ENCODE results near the gene ZBTB16.

Gene ZBTB16

GRCh38 chr11:114123692-114124330 lies 64.3 kb downstream of the ZBTB16 start:
- no peaks in the 10 kb centered on the region for H3K4me1 ChIP-seq (ENCODE audit: control insufficient read depth, low read depth, low read length)
- no peak overlapping the region for H2BK120ac ChIP-seq (ENCODE audit: low read depth, low read length)
- no peak overlapping the region for H4K5ac ChIP-seq (ENCODE audit: low read length)
- H3K23ac ChIP-seq (ENCODE audit: low read length): no peak overlapping the region
- no peak for DNase-seq
- H2AK5ac ChIP-seq (ENCODE audit: low read length): no peak overlapping the region
- H3K79me2 ChIP-seq (ENCODE audit: control insufficient read depth, insufficient read depth, low read length): no peaks in the 10 kb centered on the region
- no peak overlapping the region for H3K18ac ChIP-seq (ENCODE audit: low read length)
- H3K4me2 ChIP-seq (ENCODE audit: low read length): no peak overlapping the region
- H3K4me3 ChIP-seq (ENCODE audit: low read length): no peak overlapping the region
- H3K79me1 ChIP-seq (ENCODE audit: low read length): no peaks in the 10 kb centered on the region
- no peak overlapping the region for H2BK5ac ChIP-seq (ENCODE audit: low read length)
- no peak overlapping the region for H3K27ac ChIP-seq (ENCODE audit: low read depth, low read length)
- no peak overlapping the region for H4K8ac ChIP-seq (ENCODE audit: low read depth, low read length)
- no peak overlapping the region for H3K4ac ChIP-seq (ENCODE audit: low read depth, low read length)
- H3K36me3 ChIP-seq (ENCODE audit: control insufficient read depth, insufficient read depth, low read length): no peaks in the 10 kb centered on the region
- no CpG with 5 or more reads among the region's 11 CpGs for WGBS (ENCODE audit: extremely low coverage, insufficient coverage, low lambda C conversion rate)
- no peaks in the 10 kb centered on the region for H3K27me3 ChIP-seq (ENCODE audit: insufficient read depth, low read length, poor library complexity)
- no peak overlapping the region for H3K9ac ChIP-seq (ENCODE audit: low read length)
- no peak overlapping the region for H2BK15ac ChIP-seq (replicated peaks; ENCODE audit: low read depth)
- no peak overlapping the region for H3K56ac ChIP-seq (ENCODE audit: low read length)

GRCh38 chr11:114124601-114125144 lies 65.2 kb downstream of the ZBTB16 start:
- Histone ChIP-seq H4K5ac (ENCODE audit: low read length) (no peak overlapping the region), H2BK15ac (replicated peaks; ENCODE audit: low read depth) (no peak overlapping the region), H3K79me1 (ENCODE audit: low read length) (no peaks in the 10 kb centered on the region), H3K23ac (ENCODE audit: low read length) (no peak overlapping the region), H3K27ac (ENCODE audit: low read depth, low read length) (no peak overlapping the region), H3K79me2 (ENCODE audit: control insufficient read depth, insufficient read depth, low read length) (no peaks in the 10 kb centered on the region), H3K9ac (ENCODE audit: low read length) (no peak overlapping the region), H3K56ac (ENCODE audit: low read length) (no peak overlapping the region), H4K8ac (ENCODE audit: low read depth, low read length) (no peak overlapping the region), H3K36me3 (ENCODE audit: control insufficient read depth, insufficient read depth, low read length) (no peaks in the 10 kb centered on the region), H2BK5ac (ENCODE audit: low read length) (no peak overlapping the region), H3K4ac (ENCODE audit: low read depth, low read length) (no peak overlapping the region), H2BK120ac (ENCODE audit: low read depth, low read length) (no peak overlapping the region), H3K18ac (ENCODE audit: low read length) (no peak overlapping the region), H3K27me3 (ENCODE audit: insufficient read depth, low read length, poor library complexity) (no peaks in the 10 kb centered on the region), H3K4me1 (ENCODE audit: control insufficient read depth, low read depth, low read length) (no peaks in the 10 kb centered on the region), H3K4me2 (ENCODE audit: low read length) (no peak overlapping the region), H3K4me3 (ENCODE audit: low read length) (no peak overlapping the region), H2AK5ac (ENCODE audit: low read length) (no peak overlapping the region)
- WGBS (ENCODE audit: extremely low coverage, insufficient coverage, low lambda C conversion rate): no CpG with 5 or more reads among the region's 5 CpGs
- DNase-seq: no peak

GRCh38 chr11:114125531-114125930 lies 66.0 kb downstream of the ZBTB16 start:
- no peak for DNase-seq
- no peak overlapping the region for H2BK120ac ChIP-seq (ENCODE audit: low read depth, low read length)
- no peaks in the 10 kb centered on the region for H3K4me1 ChIP-seq (ENCODE audit: control insufficient read depth, low read depth, low read length)
- H2BK5ac ChIP-seq (ENCODE audit: low read length): no peak overlapping the region
- H3K79me1 ChIP-seq (ENCODE audit: low read length): no peaks in the 10 kb centered on the region
- no peak overlapping the region for H3K23ac ChIP-seq (ENCODE audit: low read length)
- no peak overlapping the region for H2AK5ac ChIP-seq (ENCODE audit: low read length)
- no peak overlapping the region for H4K5ac ChIP-seq (ENCODE audit: low read length)
- WGBS (ENCODE audit: extremely low coverage, insufficient coverage, low lambda C conversion rate): no CpG with 5 or more reads among the region's 7 CpGs
- no peak overlapping the region for H3K4me2 ChIP-seq (ENCODE audit: low read length)
- H4K8ac ChIP-seq (ENCODE audit: low read depth, low read length): no peak overlapping the region
- no peak overlapping the region for H3K18ac ChIP-seq (ENCODE audit: low read length)
- no peak overlapping the region for H2BK15ac ChIP-seq (replicated peaks; ENCODE audit: low read depth)
- no peaks in the 10 kb centered on the region for H3K36me3 ChIP-seq (ENCODE audit: control insufficient read depth, insufficient read depth, low read length)
- no peaks in the 10 kb centered on the region for H3K27me3 ChIP-seq (ENCODE audit: insufficient read depth, low read length, poor library complexity)
- no peak overlapping the region for H3K4ac ChIP-seq (ENCODE audit: low read depth, low read length)
- H3K56ac ChIP-seq (ENCODE audit: low read length): no peak overlapping the region
- no peak overlapping the region for H3K27ac ChIP-seq (ENCODE audit: low read depth, low read length)
- H3K9ac ChIP-seq (ENCODE audit: low read length): no peak overlapping the region
- no peak overlapping the region for H3K4me3 ChIP-seq (ENCODE audit: low read length)
- H3K79me2 ChIP-seq (ENCODE audit: control insufficient read depth, insufficient read depth, low read length): no peaks in the 10 kb centered on the region

GRCh38 chr11:114125959-114126358 lies 66.4 kb downstream of the ZBTB16 start:
- Histone ChIP-seq H3K79me2 (ENCODE audit: control insufficient read depth, insufficient read depth, low read length) (no peaks in the 10 kb centered on the region), H3K56ac (ENCODE audit: low read length) (no peak overlapping the region), H3K4me2 (ENCODE audit: low read length) (no peak overlapping the region), H3K4me1 (ENCODE audit: control insufficient read depth, low read depth, low read length) (no peaks in the 10 kb centered on the region), H3K4me3 (ENCODE audit: low read length) (no peak overlapping the region), H2BK120ac (ENCODE audit: low read depth, low read length) (no peak overlapping the region), H2BK15ac (replicated peaks; ENCODE audit: low read depth) (no peak overlapping the region), H3K18ac (ENCODE audit: low read length) (no peak overlapping the region), H3K9ac (ENCODE audit: low read length) (no peak overlapping the region), H3K27me3 (ENCODE audit: insufficient read depth, low read length, poor library complexity) (no peaks in the 10 kb centered on the region), H3K27ac (ENCODE audit: low read depth, low read length) (no peak overlapping the region), H3K79me1 (ENCODE audit: low read length) (no peaks in the 10 kb centered on the region), H4K5ac (ENCODE audit: low read length) (no peak overlapping the region), H2BK5ac (ENCODE audit: low read length) (no peak overlapping the region), H2AK5ac (ENCODE audit: low read length) (no peak overlapping the region), H3K36me3 (ENCODE audit: control insufficient read depth, insufficient read depth, low read length) (no peaks in the 10 kb centered on the region), H3K23ac (ENCODE audit: low read length) (no peak overlapping the region), H4K8ac (ENCODE audit: low read depth, low read length) (no peak overlapping the region), H3K4ac (ENCODE audit: low read depth, low read length) (no peak overlapping the region)
- no CpG with 5 or more reads among the region's 2 CpGs for WGBS (ENCODE audit: extremely low coverage, insufficient coverage, low lambda C conversion rate)
- DNase-seq: no peak

- no peak overlapping the region for H3K27ac ChIP-seq (ENCODE audit: low read depth, low read length)
- H3K4me3 ChIP-seq (ENCODE audit: low read length): no peak overlapping the region
- H3K4me2 ChIP-seq (ENCODE audit: low read length): no peak overlapping the region
- H3K4me1 ChIP-seq (ENCODE audit: control insufficient read depth, low read depth, low read length): no peaks in the 10 kb centered on the region
- H3K27me3 ChIP-seq (ENCODE audit: insufficient read depth, low read length, poor library complexity): peaks cover 2% of the 10 kb centered on the region
- no peak overlapping the region for H2BK120ac ChIP-seq (ENCODE audit: low read depth, low read length)
- H4K8ac ChIP-seq (ENCODE audit: low read depth, low read length): no peak overlapping the region
- H3K79me2 ChIP-seq (ENCODE audit: control insufficient read depth, insufficient read depth, low read length): no peaks in the 10 kb centered on the region
- no peak overlapping the region for H2BK5ac ChIP-seq (ENCODE audit: low read length)
- H3K4ac ChIP-seq (ENCODE audit: low read depth, low read length): no peak overlapping the region
- no peak overlapping the region for H2AK5ac ChIP-seq (ENCODE audit: low read length)
- H2BK15ac ChIP-seq (replicated peaks; ENCODE audit: low read depth): no peak overlapping the region
- no peak overlapping the region for H3K9ac ChIP-seq (ENCODE audit: low read length)
- no peak overlapping the region for H3K23ac ChIP-seq (ENCODE audit: low read length)
- no peak overlapping the region for H3K18ac ChIP-seq (ENCODE audit: low read length)
- no peaks in the 10 kb centered on the region for H3K79me1 ChIP-seq (ENCODE audit: low read length)
- WGBS (ENCODE audit: extremely low coverage, insufficient coverage, low lambda C conversion rate): no CpG with 5 or more reads among the region's 5 CpGs
- H4K5ac ChIP-seq (ENCODE audit: low read length): no peak overlapping the region
- no peaks in the 10 kb centered on the region for H3K36me3 ChIP-seq (ENCODE audit: control insufficient read depth, insufficient read depth, low read length)
- no peak overlapping the region for H3K56ac ChIP-seq (ENCODE audit: low read length)
- no peak for DNase-seq
These were observed 68.9 kb downstream of the ZBTB16 start for GRCh38 chr11:114128399-114128798.

GRCh38 chr11:114129142-114129541 lies 69.6 kb downstream of the ZBTB16 start:
- Histone ChIP-seq H3K4me1 (ENCODE audit: control insufficient read depth, low read depth, low read length) (no peaks in the 10 kb centered on the region), H3K27ac (ENCODE audit: low read depth, low read length) (no peak overlapping the region), H2BK120ac (ENCODE audit: low read depth, low read length) (no peak overlapping the region), H3K36me3 (ENCODE audit: control insufficient read depth, insufficient read depth, low read length) (no peaks in the 10 kb centered on the region), H3K27me3 (ENCODE audit: insufficient read depth, low read length, poor library complexity) (peaks cover 2% of the 10 kb centered on the region), H3K18ac (ENCODE audit: low read length) (no peak overlapping the region), H4K8ac (ENCODE audit: low read depth, low read length) (no peak overlapping the region), H4K5ac (ENCODE audit: low read length) (no peak overlapping the region), H3K56ac (ENCODE audit: low read length) (no peak overlapping the region), H2AK5ac (ENCODE audit: low read length) (no peak overlapping the region), H3K4me3 (ENCODE audit: low read length) (no peak overlapping the region), H3K9ac (ENCODE audit: low read length) (no peak overlapping the region), H3K23ac (ENCODE audit: low read length) (no peak overlapping the region), H2BK5ac (ENCODE audit: low read length) (no peak overlapping the region), H3K79me1 (ENCODE audit: low read length) (no peaks in the 10 kb centered on the region), H3K4ac (ENCODE audit: low read depth, low read length) (no peak overlapping the region), H3K4me2 (ENCODE audit: low read length) (no peak overlapping the region), H3K79me2 (ENCODE audit: control insufficient read depth, insufficient read depth, low read length) (no peaks in the 10 kb centered on the region), H2BK15ac (replicated peaks; ENCODE audit: low read depth) (no peak overlapping the region)
- no CpG with 5 or more reads among the region's 9 CpGs for WGBS (ENCODE audit: extremely low coverage, insufficient coverage, low lambda C conversion rate)
- no peak for DNase-seq
